H1 (cell line): ENCODE results near the gene RPL18A. TPM values are rescaled to one million over a fixed set of nuclear protein-coding genes. Genes with fewer than 3 reads are reported as not detected.
A peak's percentile ranks its signal among the peaks of the same experiment; 100 is the strongest.

Experiments
- CTCF ChIA-PET: fragments of 300-600 bp; sonication (Branson Sonifier 250); formaldehyde crosslinking; loops from one replicate; lab custom pipeline; 2021; ENCODE audit not compliant: partially characterized antibody; lab: Charles Lee
- POLR2A ChIA-PET: fragments of 300-600 bp; sonication (Branson Sonifier 250); formaldehyde crosslinking; loops from one replicate; lab custom pipeline; 2021; ENCODE audit warnings: inconsistent platforms; ENCODE audit not compliant: partially characterized antibody; lab: Charles Lee
- DNase-seq, 2 experiments: peaks; one replicate each; pipeline versions ENCODE4 v3.0.0 to v3.0.0-alpha.2; 2010 to 2022; ENCODE audit warnings: low spot score in 2 of 2, low read depth in 1 of 2, mixed read lengths in 1 of 2
- FAIRE-seq: peaks from 2 replicates; lab custom pipeline; 2011; peaks lifted over from hg19 to GRCh38; lab: Jason Lieb, UNC
- H2AFZ ChIP-seq: 2 replicates; pipeline ENCODE4 v1.8.1; 2012; ENCODE audit warnings: low read length, inconsistent platforms
- H2AK5ac ChIP-seq: 2 replicates; pipeline ENCODE4 v1.6.1; 2013; ENCODE audit warnings: low read depth, low read length
- H2BK120ac ChIP-seq: replicated peaks from 2 replicates; pipeline ENCODE3; 2013; ENCODE audit warnings: low read depth, low read length, inconsistent platforms
- H2BK12ac ChIP-seq: 2 replicates; pipeline ENCODE4 v1.6.1; 2013; ENCODE audit warnings: low read depth, low read length
- H2BK15ac ChIP-seq: 2 replicates; pipeline ENCODE4 v1.6.1; 2013; ENCODE audit warnings: low read length
- H2BK20ac ChIP-seq: 2 replicates; pipeline ENCODE4 v1.6.1; 2013; ENCODE audit warnings: low read length
- H2BK5ac ChIP-seq: 2 replicates; pipeline ENCODE4 v1.6.1; 2013; ENCODE audit warnings: low read depth, low read length
- H3K14ac ChIP-seq: 2 replicates; pipeline ENCODE4 v1.6.1; 2013; ENCODE audit warnings: inconsistent platforms; ENCODE audit not compliant: insufficient read length
- H3K18ac ChIP-seq: 2 replicates; pipeline ENCODE4 v1.6.1; 2013; ENCODE audit warnings: low read length; ENCODE audit errors: extremely low read depth
- H3K23ac ChIP-seq: 2 replicates; pipeline ENCODE4 v1.6.1; 2013; ENCODE audit warnings: inconsistent platforms; ENCODE audit not compliant: insufficient read length
- H3K23me2 ChIP-seq: 2 replicates; pipeline ENCODE4 v1.6.1; 2013; ENCODE audit warnings: low read depth, low read length
- H3K27ac ChIP-seq: 2 replicates; pipeline ENCODE4 v1.6.1; 2011; ENCODE audit warnings: low read depth, low read length, inconsistent platforms
- H3K27me3 ChIP-seq, 4 experiments: replicated peaks in 1 of 4; 1 replicate in 1 of 4; 2 replicates in 3 of 4; pipeline versions ENCODE4 v1.6.1 to v1.8.1; 2011 to 2013; ENCODE audit warnings: low read length in 3 of 4, mild to moderate bottlenecking in 3 of 4, inconsistent platforms in 2 of 4, mixed read lengths in 2 of 4, moderate library complexity in 1 of 4; ENCODE audit not compliant: control insufficient read depth in 3 of 4, insufficient read depth in 3 of 4; ENCODE audit errors: extremely low read depth in 1 of 4
- H3K36me3 ChIP-seq, 4 experiments: 2 replicates each; pipeline versions ENCODE4 v1.6.1 to v1.8.1; 2011 to 2013; ENCODE audit warnings: mild to moderate bottlenecking in 4 of 4, low read length in 3 of 4, moderate library complexity in 2 of 4, control low read depth in 1 of 4, inconsistent platforms in 1 of 4; ENCODE audit not compliant: insufficient read depth in 4 of 4, control insufficient read depth in 2 of 4
- H3K4ac ChIP-seq: replicated peaks from 2 replicates; pipeline ENCODE3; 2013; ENCODE audit warnings: low read length, low read depth, mixed read lengths, inconsistent platforms; ENCODE audit not compliant: insufficient read length
- H3K4me1 ChIP-seq, 4 experiments: replicated peaks in 1 of 4; 1 replicate in 1 of 4; 2 replicates in 3 of 4; pipeline versions ENCODE4 v1.6.1 to v1.8.1; 2011 to 2013; ENCODE audit warnings: low read length in 3 of 4, inconsistent platforms in 2 of 4, mixed read lengths in 1 of 4; ENCODE audit not compliant: insufficient read depth in 4 of 4, control insufficient read depth in 3 of 4
- H3K4me2 ChIP-seq, 2 experiments: 2 replicates each; pipeline versions ENCODE4 v1.6.1 to v1.8.1; 2011 to 2013; ENCODE audit warnings: low read depth in 2 of 2, low read length in 2 of 2, control low read depth in 1 of 2, inconsistent platforms in 1 of 2, mild to moderate bottlenecking in 1 of 2; ENCODE audit not compliant: insufficient read depth in 1 of 2
- H3K4me3 ChIP-seq, 4 experiments: fragments of 200-600, 300-600 bp in 1 of 4; sonication (generic), shearing (Covaris generic), sonication (Bioruptor Twin) in 1 of 4; 2 replicates each; pipeline versions ENCODE4 v1.5.1 to v1.8.1; 2011 to 2016; ENCODE audit warnings: low read length in 4 of 4, low read depth in 3 of 4, control low read depth in 2 of 4, inconsistent platforms in 2 of 4, mild to moderate bottlenecking in 2 of 4, mixed read lengths in 1 of 4, moderate library complexity in 1 of 4; ENCODE audit not compliant: insufficient read depth in 2 of 4; ENCODE audit errors: extremely low read depth in 1 of 4
- H3K56ac ChIP-seq: replicated peaks from 2 replicates; pipeline ENCODE3; 2013; ENCODE audit warnings: low read depth, mild to moderate bottlenecking, mixed read lengths, low read length, inconsistent platforms; ENCODE audit not compliant: insufficient read length
- H3K79me1 ChIP-seq: 2 replicates; pipeline ENCODE4 v1.6.1; 2013; ENCODE audit warnings: low read depth, low read length, control low read depth
- H3K79me2 ChIP-seq, 2 experiments: 2 replicates each; pipeline versions ENCODE4 v1.6.1 to v1.8.1; 2012 to 2013; ENCODE audit warnings: low read length in 2 of 2, mild to moderate bottlenecking in 2 of 2, inconsistent platforms in 1 of 2; ENCODE audit not compliant: insufficient read depth in 2 of 2, control insufficient read depth in 1 of 2
- H3K9ac ChIP-seq, 4 experiments: replicated peaks in 1 of 4; 1 replicate in 1 of 4; 2 replicates in 3 of 4; pipeline versions ENCODE4 v1.6.1 to v1.8.1; 2011 to 2013; ENCODE audit warnings: low read depth in 3 of 4, low read length in 3 of 4, control low read depth in 2 of 4, mild to moderate bottlenecking in 2 of 4, moderate library complexity in 2 of 4, inconsistent platforms in 1 of 4; ENCODE audit errors: extremely low read depth in 1 of 4
- H3K9me3 ChIP-seq, 2 experiments: 2 replicates each; pipeline versions ENCODE4 v1.6.1 to v1.8.1; 2012 to 2013; ENCODE audit warnings: mild to moderate bottlenecking in 2 of 2, moderate library complexity in 2 of 2, control low read depth in 1 of 2, inconsistent platforms in 1 of 2, low read depth in 1 of 2, low read length in 1 of 2, mixed read lengths in 1 of 2; ENCODE audit not compliant: insufficient read depth in 2 of 2
- H4K20me1 ChIP-seq, 2 experiments: replicated peaks in 1 of 2; 2 replicates each; pipeline versions ENCODE3 to v1.8.1; 2011 to 2013; ENCODE audit warnings: inconsistent platforms in 2 of 2, low read length in 2 of 2, mild to moderate bottlenecking in 1 of 2; ENCODE audit not compliant: insufficient read depth in 2 of 2, control insufficient read depth in 1 of 2
- H4K5ac ChIP-seq: 2 replicates; pipeline ENCODE4 v1.6.1; 2013; ENCODE audit warnings: low read length, low read depth, mixed read lengths, inconsistent platforms; ENCODE audit not compliant: insufficient read length
- H4K8ac ChIP-seq: 2 replicates; pipeline ENCODE4 v1.8.0; 2013; ENCODE audit warnings: mild to moderate bottlenecking, moderate library complexity, low read length, inconsistent platforms; ENCODE audit not compliant: insufficient read depth; ENCODE audit errors: extremely low read depth
- H4K91ac ChIP-seq: replicated peaks from 2 replicates; pipeline ENCODE3; 2013; ENCODE audit warnings: low read length, mixed read lengths, inconsistent platforms; ENCODE audit not compliant: insufficient read length
- POLR2A ChIP-seq, 2 experiments: IDR thresholded peaks; 1 replicate in 1 of 2; 2 replicates in 1 of 2; pipeline ENCODE4 v1.6.1; 2011; ENCODE audit warnings: low read depth in 2 of 2, low read length in 2 of 2, mild to moderate bottlenecking in 2 of 2; ENCODE audit errors: control extremely low read depth in 1 of 2
- POLR2AphosphoS5 ChIP-seq: IDR thresholded peaks from 2 replicates; pipeline ENCODE4 v1.6.1; 2011; ENCODE audit warnings: low read depth, low read length
- SAP30 ChIP-seq: fragments of 300-600 bp; sonication (generic); IDR thresholded peaks from 2 replicates; pipeline ENCODE4 v1.7.1; 2012; ENCODE audit warnings: low read length, moderate library complexity, mild to moderate bottlenecking, inconsistent platforms; ENCODE audit not compliant: insufficient read depth, insufficient replicate concordance
- SUZ12 ChIP-seq: fragments of 200-600 bp; sonication (generic); IDR thresholded peaks from 2 replicates; pipeline ENCODE4 v1.6.1; 2012; ENCODE audit warnings: mild to moderate bottlenecking, inconsistent platforms, low read length, moderate library complexity, mixed read lengths
- WGBS, 2 experiments: shearing (Covaris generic) in 1 of 2; methylation state at CpG; one replicate each; pipeline versions ENCODE4 v1.1.6 to v1.1.7; 2013 to 2015; ENCODE audit warnings: low lambda C conversion rate in 2 of 2, mixed read lengths in 2 of 2, inconsistent platforms in 1 of 2, low coverage in 1 of 2, missing lambda C conversion rate in 1 of 2; ENCODE audit not compliant: insufficient replicate concordance in 2 of 2, insufficient coverage in 1 of 2, insufficient read length in 1 of 2; ENCODE audit errors: extremely low coverage in 1 of 2, missing lambda C conversion rate in 1 of 2; 5-methylcytosine and 5-hydroxymethylcytosine counted together
- polyA plus RNA-seq, 7 experiments: library from polyadenylated mRNA; depleted of rRNA in 3 of 7; stranded (reverse) in 5 of 7; unstranded in 2 of 7; fragments of >200 nt in 5 of 7; fragments of 200-250 nt in 2 of 7; gene quantifications; 1 replicate in 5 of 7; 2 replicates in 1 of 7; 4 replicates in 1 of 7; pipeline versions ENCODE4 v1.2.1 to v1.2.3, GENCODE V29; 2011 to 2013; ENCODE audit warnings: missing spikeins in 2 of 7, mixed read lengths in 2 of 7
- total RNA-seq: library from RNA; stranded (reverse); fragmentation: NEBNext Ultra II Directional; extraction: Animal tissue kit (Norgen Biotek cat#: 25700); gene quantifications from 2 replicates; pipeline ENCODE4 v1.2.1, GENCODE V29; 2021

The RPL18A gene
- total and polyA plus RNA-seq, 2 of the 8 experiments (the other 6 are each of a cell fraction or from before 2014, with no cell fraction given): 2,749 to 3,938 TPM

GRCh38 chr19:17862711-17863519 is 3.2 kb downstream of the RPL18A start:
- Histone ChIP-seq H3K23ac (no peak overlapping the region), H3K14ac (no peak overlapping the region), H2BK12ac (no peak overlapping the region), H3K4me3 (no peak overlapping the region), H3K9me3 (no peaks in the 10 kb centered on the region), H2AK5ac (no peak overlapping the region), H3K79me1 (peaks cover 6% of the 10 kb centered on the region; the same call in 1 of the 2 replicates), H3K23me2 (peaks cover 20% of the 10 kb centered on the region), H2BK15ac (no peak overlapping the region), H3K4me2 (no peak overlapping the region), H4K5ac (no peak overlapping the region), H3K79me2 (peaks cover 15 to 28% of the 10 kb centered on the region in 2 experiments), H3K27me3 (no peaks in the 10 kb centered on the region), H3K4ac (no peak overlapping the region), H3K18ac (no peak overlapping the region), H3K9ac (no peak overlapping the region; a peak in 1 of 7 replicates), H3K36me3 (peaks cover 32 to 51% (median 40%) of the 10 kb centered on the region in 4 experiments), H2AFZ (no peak overlapping the region), H3K27ac (0 out of 2 replicates have a peak overlapping the region, but pooled peaks have one; percentile 2), H4K20me1 (peaks cover 18 to 26% of the 10 kb centered on the region in 2 experiments), H4K91ac (no peak overlapping the region), H4K8ac (peak overlapping the region; percentile 73; the same call in 1 of the 2 replicates), H2BK20ac (no peak overlapping the region), H3K56ac (no peak overlapping the region), H3K4me1 (peaks cover 0 to 13% (median 6%) of the 10 kb centered on the region in 4 experiments; a peak in 6 of 7 replicates), H2BK5ac (no peak overlapping the region), H2BK120ac (no peak overlapping the region)
- FAIRE-seq: no peak
- ChIA-PET CTCF (interaction anchor here (1.1 to 1.8 kb wide), 3 partner anchors 8 to 75 kb away, joined by 3 to 5 read pairs (median 4); partner anchors contain the start of gene CCDC124), POLR2A (interaction anchor here (0.6 to 20.2 kb wide), 24 partner anchors 7 to 484 kb away, joined by 3 to 392 read pairs (median 5); partner anchors contain the start of genes CCDC124, JAK3 and SLC5A5)
- TF ChIP-seq SAP30: no peak
- TF ChIP-seq SUZ12: no peak
- peak in 1 of 2 experiments; percentile 42; a peak in 1 of 3 replicates for TF ChIP-seq POLR2A (IDR thresholded peaks at IDR 0.05; ENCODE audit: control extremely low read depth in 1 of 2, low read depth in 2 of 2, low read length in 2 of 2)
- TF ChIP-seq POLR2AphosphoS5: 0 out of 2 replicates have a peak, but pooled peaks have one; percentile 72
- 92% methylated on average over 25 of the region's 31 CpGs; no CpG with 5 or more reads in 1 of the 2 experiments for WGBS, 2 experiments
- no peak for DNase-seq
